Body of pancreas (tissue), 4 donors: ENCODE data around the gene MYMX.

Experiments used
- POLR2A ChIP-seq, 3 donors: fragments of 450-650 bp; IDR thresholded peaks; one replicate each; pipeline ENCODE4 v1.6.1; 2016; ENCODE audit warnings: antibody characterized with exemption in 3 of 3, mild to moderate bottlenecking in 2 of 3
- TF ChIP-seq, protein P1 (sequence below), 7 experiments: fragments of 450-650 bp in 4 of 7; fragments of 200-600 bp in 3 of 7; sonication (generic) in 3 of 7; IDR thresholded peaks; one replicate each; pipeline ENCODE4 v1.5.1; 2016 to 2019; ENCODE audit warnings: antibody characterized with exemption in 7 of 7

DNA sequence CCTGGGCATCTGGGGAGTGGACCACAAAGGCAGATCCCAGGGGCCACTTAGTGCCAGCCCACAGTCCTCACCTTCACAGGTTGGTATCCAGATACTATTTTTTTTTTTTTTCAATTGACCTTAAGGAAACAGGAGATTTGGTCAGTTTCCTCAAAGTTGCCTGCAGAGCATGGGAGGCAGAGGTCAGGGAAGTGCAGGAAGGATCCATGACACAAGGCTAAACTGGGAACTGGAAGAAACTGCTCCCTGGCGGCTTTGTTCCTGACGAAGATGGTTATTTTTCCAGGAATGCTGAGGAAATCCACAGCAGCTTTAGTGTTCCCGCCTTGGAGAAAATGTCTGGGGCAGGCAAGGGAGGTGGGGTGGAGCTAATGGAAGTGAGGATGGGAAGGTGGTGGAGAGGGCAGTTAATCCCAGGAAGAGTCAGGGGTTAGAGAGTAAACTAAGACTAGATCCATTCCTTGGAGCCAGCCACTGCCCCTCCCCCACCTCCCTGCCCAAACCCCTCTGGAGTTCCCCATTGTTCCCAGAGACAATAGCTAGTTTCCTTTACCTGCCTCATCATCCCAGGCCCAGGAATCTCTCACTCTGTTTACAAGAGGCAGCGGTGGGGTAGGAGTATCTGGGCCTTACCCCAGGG, 14.3 kb upstream of the MYMX start:
- TF ChIP-seq, protein P1, sequence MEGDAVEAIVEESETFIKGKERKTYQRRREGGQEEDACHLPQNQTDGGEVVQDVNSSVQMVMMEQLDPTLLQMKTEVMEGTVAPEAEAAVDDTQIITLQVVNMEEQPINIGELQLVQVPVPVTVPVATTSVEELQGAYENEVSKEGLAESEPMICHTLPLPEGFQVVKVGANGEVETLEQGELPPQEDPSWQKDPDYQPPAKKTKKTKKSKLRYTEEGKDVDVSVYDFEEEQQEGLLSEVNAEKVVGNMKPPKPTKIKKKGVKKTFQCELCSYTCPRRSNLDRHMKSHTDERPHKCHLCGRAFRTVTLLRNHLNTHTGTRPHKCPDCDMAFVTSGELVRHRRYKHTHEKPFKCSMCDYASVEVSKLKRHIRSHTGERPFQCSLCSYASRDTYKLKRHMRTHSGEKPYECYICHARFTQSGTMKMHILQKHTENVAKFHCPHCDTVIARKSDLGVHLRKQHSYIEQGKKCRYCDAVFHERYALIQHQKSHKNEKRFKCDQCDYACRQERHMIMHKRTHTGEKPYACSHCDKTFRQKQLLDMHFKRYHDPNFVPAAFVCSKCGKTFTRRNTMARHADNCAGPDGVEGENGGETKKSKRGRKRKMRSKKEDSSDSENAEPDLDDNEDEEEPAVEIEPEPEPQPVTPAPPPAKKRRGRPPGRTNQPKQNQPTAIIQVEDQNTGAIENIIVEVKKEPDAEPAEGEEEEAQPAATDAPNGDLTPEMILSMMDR (IDR thresholded peaks at IDR 0.05), result no peak
- TF ChIP-seq POLR2A (IDR thresholded peaks at IDR 0.05), result no peak
